H1 (cell line): Measurements from ENCODE around the gene MPHOSPH9. TPM values are rescaled to one million over a fixed set of nuclear protein-coding genes. Genes with fewer than 3 reads are reported as not detected.

Source experiments
- CTCF ChIA-PET: fragments of 300-600 bp; sonication (Branson Sonifier 250); formaldehyde crosslinking; loops from one replicate; lab custom pipeline; 2021; ENCODE audit not compliant: partially characterized antibody; lab: Charles Lee
- POLR2A ChIA-PET: fragments of 300-600 bp; sonication (Branson Sonifier 250); formaldehyde crosslinking; loops from one replicate; lab custom pipeline; 2021; ENCODE audit warnings: inconsistent platforms; ENCODE audit not compliant: partially characterized antibody; lab: Charles Lee
- DNase-seq, 2 experiments: peaks; one replicate each; pipeline versions ENCODE4 v3.0.0 to v3.0.0-alpha.2; 2010 to 2022; ENCODE audit warnings: low spot score in 2 of 2, low read depth in 1 of 2, mixed read lengths in 1 of 2
- FAIRE-seq: peaks from 2 replicates; lab custom pipeline; 2011; peaks lifted over from hg19 to GRCh38; lab: Jason Lieb, UNC
- H2AFZ ChIP-seq: 2 replicates; pipeline ENCODE4 v1.8.1; 2012; ENCODE audit warnings: low read length, inconsistent platforms
- H2AK5ac ChIP-seq: 2 replicates; pipeline ENCODE4 v1.6.1; 2013; ENCODE audit warnings: low read depth, low read length
- H2BK120ac ChIP-seq: replicated peaks from 2 replicates; pipeline ENCODE3; 2013; ENCODE audit warnings: low read depth, low read length, inconsistent platforms
- H2BK12ac ChIP-seq: 2 replicates; pipeline ENCODE4 v1.6.1; 2013; ENCODE audit warnings: low read depth, low read length
- H2BK15ac ChIP-seq: 2 replicates; pipeline ENCODE4 v1.6.1; 2013; ENCODE audit warnings: low read length
- H2BK20ac ChIP-seq: 2 replicates; pipeline ENCODE4 v1.6.1; 2013; ENCODE audit warnings: low read length
- H2BK5ac ChIP-seq: 2 replicates; pipeline ENCODE4 v1.6.1; 2013; ENCODE audit warnings: low read depth, low read length
- H3K14ac ChIP-seq: 2 replicates; pipeline ENCODE4 v1.6.1; 2013; ENCODE audit warnings: inconsistent platforms; ENCODE audit not compliant: insufficient read length
- H3K18ac ChIP-seq: 2 replicates; pipeline ENCODE4 v1.6.1; 2013; ENCODE audit warnings: low read length; ENCODE audit errors: extremely low read depth
- H3K23ac ChIP-seq: 2 replicates; pipeline ENCODE4 v1.6.1; 2013; ENCODE audit warnings: inconsistent platforms; ENCODE audit not compliant: insufficient read length
- H3K23me2 ChIP-seq: 2 replicates; pipeline ENCODE4 v1.6.1; 2013; ENCODE audit warnings: low read depth, low read length
- H3K27ac ChIP-seq: 2 replicates; pipeline ENCODE4 v1.6.1; 2011; ENCODE audit warnings: low read depth, low read length, inconsistent platforms
- H3K27me3 ChIP-seq, 4 experiments: replicated peaks in 1 of 4; 1 replicate in 1 of 4; 2 replicates in 3 of 4; pipeline versions ENCODE4 v1.6.1 to v1.8.1; 2011 to 2013; ENCODE audit warnings: low read length in 3 of 4, mild to moderate bottlenecking in 3 of 4, inconsistent platforms in 2 of 4, mixed read lengths in 2 of 4, moderate library complexity in 1 of 4; ENCODE audit not compliant: control insufficient read depth in 3 of 4, insufficient read depth in 3 of 4; ENCODE audit errors: extremely low read depth in 1 of 4
- H3K36me3 ChIP-seq, 4 experiments: 2 replicates each; pipeline versions ENCODE4 v1.6.1 to v1.8.1; 2011 to 2013; ENCODE audit warnings: mild to moderate bottlenecking in 4 of 4, low read length in 3 of 4, moderate library complexity in 2 of 4, control low read depth in 1 of 4, inconsistent platforms in 1 of 4; ENCODE audit not compliant: insufficient read depth in 4 of 4, control insufficient read depth in 2 of 4
- H3K4ac ChIP-seq: replicated peaks from 2 replicates; pipeline ENCODE3; 2013; ENCODE audit warnings: low read length, low read depth, mixed read lengths, inconsistent platforms; ENCODE audit not compliant: insufficient read length
- H3K4me1 ChIP-seq, 4 experiments: replicated peaks in 1 of 4; 1 replicate in 1 of 4; 2 replicates in 3 of 4; pipeline versions ENCODE4 v1.6.1 to v1.8.1; 2011 to 2013; ENCODE audit warnings: low read length in 3 of 4, inconsistent platforms in 2 of 4, mixed read lengths in 1 of 4; ENCODE audit not compliant: insufficient read depth in 4 of 4, control insufficient read depth in 3 of 4
- H3K4me2 ChIP-seq, 2 experiments: 2 replicates each; pipeline versions ENCODE4 v1.6.1 to v1.8.1; 2011 to 2013; ENCODE audit warnings: low read depth in 2 of 2, low read length in 2 of 2, control low read depth in 1 of 2, inconsistent platforms in 1 of 2, mild to moderate bottlenecking in 1 of 2; ENCODE audit not compliant: insufficient read depth in 1 of 2
- H3K4me3 ChIP-seq, 4 experiments: fragments of 200-600, 300-600 bp in 1 of 4; sonication (generic), shearing (Covaris generic), sonication (Bioruptor Twin) in 1 of 4; 2 replicates each; pipeline versions ENCODE4 v1.5.1 to v1.8.1; 2011 to 2016; ENCODE audit warnings: low read length in 4 of 4, low read depth in 3 of 4, control low read depth in 2 of 4, inconsistent platforms in 2 of 4, mild to moderate bottlenecking in 2 of 4, mixed read lengths in 1 of 4, moderate library complexity in 1 of 4; ENCODE audit not compliant: insufficient read depth in 2 of 4; ENCODE audit errors: extremely low read depth in 1 of 4
- H3K56ac ChIP-seq: replicated peaks from 2 replicates; pipeline ENCODE3; 2013; ENCODE audit warnings: low read depth, mild to moderate bottlenecking, mixed read lengths, low read length, inconsistent platforms; ENCODE audit not compliant: insufficient read length
- H3K79me1 ChIP-seq: 2 replicates; pipeline ENCODE4 v1.6.1; 2013; ENCODE audit warnings: low read depth, low read length, control low read depth
- H3K79me2 ChIP-seq, 2 experiments: 2 replicates each; pipeline versions ENCODE4 v1.6.1 to v1.8.1; 2012 to 2013; ENCODE audit warnings: low read length in 2 of 2, mild to moderate bottlenecking in 2 of 2, inconsistent platforms in 1 of 2; ENCODE audit not compliant: insufficient read depth in 2 of 2, control insufficient read depth in 1 of 2
- H3K9ac ChIP-seq, 4 experiments: replicated peaks in 1 of 4; 1 replicate in 1 of 4; 2 replicates in 3 of 4; pipeline versions ENCODE4 v1.6.1 to v1.8.1; 2011 to 2013; ENCODE audit warnings: low read depth in 3 of 4, low read length in 3 of 4, control low read depth in 2 of 4, mild to moderate bottlenecking in 2 of 4, moderate library complexity in 2 of 4, inconsistent platforms in 1 of 4; ENCODE audit errors: extremely low read depth in 1 of 4
- H3K9me3 ChIP-seq, 2 experiments: 2 replicates each; pipeline versions ENCODE4 v1.6.1 to v1.8.1; 2012 to 2013; ENCODE audit warnings: mild to moderate bottlenecking in 2 of 2, moderate library complexity in 2 of 2, control low read depth in 1 of 2, inconsistent platforms in 1 of 2, low read depth in 1 of 2, low read length in 1 of 2, mixed read lengths in 1 of 2; ENCODE audit not compliant: insufficient read depth in 2 of 2
- H4K20me1 ChIP-seq, 2 experiments: replicated peaks in 1 of 2; 2 replicates each; pipeline versions ENCODE3 to v1.8.1; 2011 to 2013; ENCODE audit warnings: inconsistent platforms in 2 of 2, low read length in 2 of 2, mild to moderate bottlenecking in 1 of 2; ENCODE audit not compliant: insufficient read depth in 2 of 2, control insufficient read depth in 1 of 2
- H4K5ac ChIP-seq: 2 replicates; pipeline ENCODE4 v1.6.1; 2013; ENCODE audit warnings: low read length, low read depth, mixed read lengths, inconsistent platforms; ENCODE audit not compliant: insufficient read length
- H4K8ac ChIP-seq: 2 replicates; pipeline ENCODE4 v1.8.0; 2013; ENCODE audit warnings: mild to moderate bottlenecking, moderate library complexity, low read length, inconsistent platforms; ENCODE audit not compliant: insufficient read depth; ENCODE audit errors: extremely low read depth
- H4K91ac ChIP-seq: replicated peaks from 2 replicates; pipeline ENCODE3; 2013; ENCODE audit warnings: low read length, mixed read lengths, inconsistent platforms; ENCODE audit not compliant: insufficient read length
- E2F6 ChIP-seq: IDR thresholded peaks from 2 replicates; pipeline ENCODE4 v1.6.1; 2012; ENCODE audit warnings: inconsistent platforms
- RFX5 ChIP-seq: IDR thresholded peaks from 2 replicates; pipeline ENCODE4 v1.6.1; 2011; ENCODE audit warnings: low read depth, low read length, improper control_type of control experiment, borderline replicate concordance
- ZNF274 ChIP-seq: IDR thresholded peaks from 2 replicates; pipeline ENCODE4 v1.7.0; 2012; ENCODE audit warnings: low read length, borderline replicate concordance; ENCODE audit errors: extremely low read depth
- WGBS, 2 experiments: shearing (Covaris generic) in 1 of 2; methylation state at CpG; one replicate each; pipeline versions ENCODE4 v1.1.6 to v1.1.7; 2013 to 2015; ENCODE audit warnings: low lambda C conversion rate in 2 of 2, mixed read lengths in 2 of 2, inconsistent platforms in 1 of 2, low coverage in 1 of 2, missing lambda C conversion rate in 1 of 2; ENCODE audit not compliant: insufficient replicate concordance in 2 of 2, insufficient coverage in 1 of 2, insufficient read length in 1 of 2; ENCODE audit errors: extremely low coverage in 1 of 2, missing lambda C conversion rate in 1 of 2; 5-methylcytosine and 5-hydroxymethylcytosine counted together
- polyA plus RNA-seq, 7 experiments: library from polyadenylated mRNA; depleted of rRNA in 3 of 7; stranded (reverse) in 5 of 7; unstranded in 2 of 7; fragments of >200 nt in 5 of 7; fragments of 200-250 nt in 2 of 7; gene quantifications; 1 replicate in 5 of 7; 2 replicates in 1 of 7; 4 replicates in 1 of 7; pipeline versions ENCODE4 v1.2.1 to v1.2.3, GENCODE V29; 2011 to 2013; ENCODE audit warnings: missing spikeins in 2 of 7, mixed read lengths in 2 of 7
- total RNA-seq: library from RNA; stranded (reverse); fragmentation: NEBNext Ultra II Directional; extraction: Animal tissue kit (Norgen Biotek cat#: 25700); gene quantifications from 2 replicates; pipeline ENCODE4 v1.2.1, GENCODE V29; 2021

The MPHOSPH9 gene
- total and polyA plus RNA-seq, 2 of the 8 experiments (the other 6 are each of a cell fraction or from before 2014, with no cell fraction given) = 8.8 to 48.8 TPM

- no peak for TF ChIP-seq RFX5
- TF ChIP-seq E2F6 = no peak
- TF ChIP-seq ZNF274 = no peak
- TF ChIP-seq, all 59 proteins: peak for 0
- Histone ChIP-seq H4K20me1 (no peaks in the 10 kb centered on the region), H3K36me3 (no peaks in the 10 kb centered on the region), H4K5ac (no peak overlapping the region), H2AFZ (no peak overlapping the region), H3K23ac (no peak overlapping the region), H3K18ac (no peak overlapping the region), H2BK120ac (no peak overlapping the region), H3K14ac (no peak overlapping the region), H3K79me2 (no peaks in the 10 kb centered on the region), H3K9me3 (no peaks in the 10 kb centered on the region), H3K79me1 (no peaks in the 10 kb centered on the region), H4K91ac (no peak overlapping the region), H2BK15ac (no peak overlapping the region), H3K27ac (no peak overlapping the region), H3K4me1 (no peaks in the 10 kb centered on the region), H3K9ac (no peak overlapping the region), H3K27me3 (no peaks in the 10 kb centered on the region), H3K56ac (no peak overlapping the region), H4K8ac (no peak overlapping the region), H3K4ac (no peak overlapping the region), H2AK5ac (no peak overlapping the region), H3K23me2 (no peaks in the 10 kb centered on the region; the same call in 1 of the 2 replicates), H3K4me3 (no peak overlapping the region), H2BK20ac (no peak overlapping the region), H2BK5ac (no peak overlapping the region), H3K4me2 (no peak overlapping the region), H2BK12ac (no peak overlapping the region)
- ChIA-PET CTCF (interaction anchor here (0.6 to 1.3 kb wide), 4 partner anchors 11 to 141 kb away, joined by 3 to 4 read pairs (median 3); no protein-coding TSS in a partner anchor), POLR2A (no interaction called here)
- FAIRE-seq (no peak), DNase-seq (no peak)
- 96% methylated on average over 9 of the region's 9 CpGs; no CpG with 5 or more reads in 1 of the 2 experiments for WGBS, 2 experiments
Measured at GRCh38 chr12:123134271-123134671, 98.7 kb downstream of the MPHOSPH9 start.
